ENCODE results near the gene BABAM1. TPM values are rescaled to one million over a fixed set of nuclear protein-coding genes. Genes with fewer than 3 reads are reported as not detected.

The BABAM1 gene
- total RNA-seq, 1 experiment from 2014 or later: 83.9 TPM

DNA sequence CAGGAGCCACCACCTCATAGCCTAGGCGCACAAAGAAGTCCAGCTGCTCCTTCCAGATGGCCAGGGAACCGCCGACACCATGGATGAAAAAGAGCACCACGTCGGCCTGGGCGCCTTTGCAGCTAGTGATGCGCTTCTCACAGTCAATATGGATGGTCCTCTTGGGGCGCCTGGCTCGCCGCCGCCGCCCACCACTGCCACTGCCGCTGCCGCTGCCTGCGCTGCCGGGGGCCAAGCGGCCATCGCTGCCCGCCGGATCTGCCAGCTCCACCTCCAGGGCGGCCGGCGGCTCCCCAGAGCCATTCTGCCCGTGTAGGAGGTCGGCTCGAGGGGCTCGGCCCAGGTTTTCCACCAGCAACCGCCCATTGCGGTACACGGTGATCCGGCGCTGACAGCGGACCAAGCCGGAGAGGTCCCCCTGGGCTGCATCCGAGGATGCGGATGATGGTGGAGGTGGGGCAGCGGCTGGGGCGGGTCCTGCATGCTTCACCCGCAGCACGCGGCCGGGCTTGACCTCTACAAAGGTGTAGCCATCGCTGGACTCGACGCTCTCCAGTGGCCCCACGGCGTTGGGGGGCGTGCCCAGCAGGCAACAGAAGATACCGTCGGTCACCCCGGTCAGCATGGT lies 33.9 kb downstream of the BABAM1 start:
- Histone ChIP-seq H3K9me3 (ENCODE audit: low read length) (no peaks in the 10 kb centered on the region), H3K27ac (ENCODE audit: low read length) (no peak overlapping the region), H4K20me1 (ENCODE audit: insufficient read depth, low read depth, low read length) (peaks cover 11% of the 10 kb centered on the region; the same call in 1 of the 2 replicates), H3K9me2 (replicated peaks; ENCODE audit: insufficient read depth, low read length) (no peaks in the 10 kb centered on the region), H3K4me1 (ENCODE audit: low read length) (peaks cover 16% of the 10 kb centered on the region), H3K79me2 (ENCODE audit: low read length) (no peaks in the 10 kb centered on the region; the same call in 1 of the 2 replicates), H3K36me3 (ENCODE audit: insufficient read depth, low read length) (no peaks in the 10 kb centered on the region; the same call in 1 of the 2 replicates), H3K4me2 (ENCODE audit: low read depth, low read length, poor library complexity, severe bottlenecking) (no peak overlapping the region), H2AFZ (ENCODE audit: low read length) (no peak overlapping the region), H3K27me3 (ENCODE audit: low read length) (no peaks in the 10 kb centered on the region), H3K9ac (ENCODE audit: low read length) (no peak overlapping the region), H3K4me3 (ENCODE audit: low read length) (no peak overlapping the region)
- no peak for DNase-seq

DNA sequence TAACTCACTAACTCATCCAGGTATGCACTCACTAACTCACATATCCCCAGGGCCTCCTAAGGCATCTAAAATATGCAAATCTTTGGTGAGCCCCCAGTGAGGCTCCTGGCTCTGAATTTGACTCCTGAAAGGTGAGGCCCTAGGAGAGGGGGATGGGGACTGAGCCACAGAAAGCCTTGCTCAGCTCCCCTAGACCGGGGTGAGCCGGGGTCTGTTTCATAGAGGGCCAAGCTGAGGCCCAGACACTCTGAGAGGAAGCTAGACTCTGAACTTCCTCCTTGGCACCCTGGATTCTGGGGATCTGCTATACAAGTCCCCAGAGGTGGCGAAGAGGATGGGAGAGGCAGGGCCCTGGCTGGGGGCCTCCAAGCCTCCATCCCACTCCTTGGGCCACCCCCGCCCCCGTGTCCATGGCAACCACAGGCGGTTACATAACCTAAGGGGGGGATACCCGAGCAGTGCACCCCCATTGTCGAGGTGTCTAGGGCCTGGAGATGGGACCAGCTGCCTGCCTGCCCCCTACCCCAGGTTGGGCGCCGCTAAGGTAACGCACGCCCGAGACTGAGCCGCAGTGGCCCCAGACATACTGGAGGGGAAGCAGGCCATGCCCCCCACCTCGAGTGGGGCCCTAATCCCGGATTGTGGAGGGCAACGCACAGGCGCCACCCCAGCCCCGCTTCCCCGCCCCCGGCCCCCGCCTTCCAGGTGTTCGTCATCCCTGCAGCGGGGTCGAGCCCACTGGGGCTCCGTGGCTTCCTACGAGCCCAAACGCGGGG lies 35.3 kb downstream of the BABAM1 start:
- H2AFZ ChIP-seq (ENCODE audit: low read length): no peak overlapping the region
- H3K9me3 ChIP-seq (ENCODE audit: low read length): no peaks in the 10 kb centered on the region
- H3K9me2 ChIP-seq (replicated peaks; ENCODE audit: insufficient read depth, low read length): no peaks in the 10 kb centered on the region
- no peaks in the 10 kb centered on the region for H3K27me3 ChIP-seq (ENCODE audit: low read length)
- peaks cover 24% of the 10 kb centered on the region for H3K4me1 ChIP-seq (ENCODE audit: low read length)
- H3K9ac ChIP-seq (ENCODE audit: low read length): peak overlapping the region; percentile 4; the same call in 1 of the 2 replicates
- H3K79me2 ChIP-seq (ENCODE audit: low read length): peaks cover 6% of the 10 kb centered on the region
- peak; percentile 67 for DNase-seq
- peak overlapping the region; percentile 10; the same call in 1 of the 2 replicates for H3K27ac ChIP-seq (ENCODE audit: low read length)
- peak overlapping the region; percentile 43; the same call in 1 of the 2 replicates for H3K4me3 ChIP-seq (ENCODE audit: low read length)
- H4K20me1 ChIP-seq (ENCODE audit: insufficient read depth, low read depth, low read length): peaks cover 11% of the 10 kb centered on the region; the same call in 1 of the 2 replicates
- no peaks in the 10 kb centered on the region; the same call in 1 of the 2 replicates for H3K36me3 ChIP-seq (ENCODE audit: insufficient read depth, low read length)
- H3K4me2 ChIP-seq (ENCODE audit: low read depth, low read length, poor library complexity, severe bottlenecking): peak overlapping the region; percentile 37

DNA sequence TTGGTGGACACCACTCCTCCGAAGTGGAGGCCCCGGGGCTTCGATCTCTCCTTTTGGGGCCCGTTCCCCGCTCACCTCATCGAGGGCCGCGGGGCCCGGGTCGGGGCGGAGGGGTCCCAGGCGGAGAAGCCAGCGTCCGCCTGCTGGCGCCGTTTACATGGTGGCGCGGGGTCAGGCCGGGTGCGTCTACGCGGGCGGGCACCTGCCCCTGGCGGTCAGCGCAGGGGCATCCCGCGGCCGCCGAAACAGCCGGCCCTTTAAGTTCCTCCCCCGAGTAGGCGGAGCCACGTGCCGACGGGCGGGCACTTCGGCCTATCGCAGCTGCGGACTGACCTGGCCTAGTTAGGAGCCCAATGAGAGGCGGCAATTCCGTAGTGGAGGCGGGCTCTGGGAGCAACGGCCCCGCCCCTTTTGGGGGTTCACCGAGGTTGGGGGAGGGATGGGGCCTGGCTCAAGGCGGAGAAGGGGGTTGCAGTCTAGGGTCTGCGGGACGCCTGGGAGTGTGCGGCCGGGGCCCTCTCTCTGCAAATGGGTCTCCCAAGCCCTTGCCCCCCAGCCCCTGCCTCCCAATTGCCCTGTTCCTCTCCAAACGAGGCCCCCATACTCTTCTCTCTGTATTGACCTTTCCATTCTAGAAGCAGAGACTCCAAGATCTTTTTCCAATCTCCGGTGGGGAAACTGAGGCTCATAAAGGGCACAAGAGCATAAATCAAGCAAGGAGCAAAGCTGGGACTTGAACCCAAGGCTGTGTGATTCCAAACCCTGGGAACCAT lies 36.1 kb downstream of the BABAM1 start, which contains the start of gene ABHD8:
Gene ABHD8, minus strand, starts transcription at position 259 of the 773 bp plus-strand sequence. CDS start 1,809 bp downstream, outside the sequence.
- Histone ChIP-seq H2AFZ (ENCODE audit: low read length) (no peak within 1 kb of the TSS), H3K4me3 (ENCODE audit: low read length) (peak within 1 kb of the TSS; percentile 43; the same call in 1 of the 2 replicates), H3K79me2 (ENCODE audit: low read length) (peaks cover 6% of the 10 kb centered on the region; the same call in 1 of the 2 replicates), H3K27ac (ENCODE audit: low read length) (peak within 1 kb of the TSS; percentile 10; the same call in 1 of the 2 replicates), H3K4me1 (ENCODE audit: low read length) (peaks cover 24% of the 10 kb centered on the region), H3K9me3 (ENCODE audit: low read length) (no peaks in the 10 kb centered on the region), H3K36me3 (ENCODE audit: insufficient read depth, low read length) (no peaks in the 10 kb centered on the region), H3K9ac (ENCODE audit: low read length) (peak within 1 kb of the TSS; percentile 4; the same call in 1 of the 2 replicates), H4K20me1 (ENCODE audit: insufficient read depth, low read depth, low read length) (peaks cover 11% of the 10 kb centered on the region; the same call in 1 of the 2 replicates), H3K27me3 (ENCODE audit: low read length) (no peaks in the 10 kb centered on the region), H3K4me2 (ENCODE audit: low read depth, low read length, poor library complexity, severe bottlenecking) (peak within 1 kb of the TSS; percentile 37), H3K9me2 (replicated peaks; ENCODE audit: insufficient read depth, low read length) (no peaks in the 10 kb centered on the region)
- peak; percentile 94 for DNase-seq

DNA sequence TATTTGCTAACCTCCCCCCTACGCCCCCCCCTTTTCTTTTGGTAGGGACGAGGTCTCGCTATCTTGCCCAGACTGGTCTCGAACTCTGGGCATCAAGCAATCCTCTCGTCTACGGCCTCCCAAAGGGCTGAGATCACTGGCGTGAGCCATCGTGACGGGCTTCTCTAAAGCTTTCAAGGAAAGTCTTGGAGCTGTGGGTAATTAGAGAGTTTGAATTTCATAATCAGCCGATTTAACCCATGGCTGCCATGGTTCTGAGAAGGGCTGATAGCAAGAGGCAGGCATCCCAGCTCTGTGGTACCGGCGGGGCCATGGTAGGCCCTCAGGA lies 36.7 kb downstream of the BABAM1 start:
- no peak overlapping the region for H3K4me3 ChIP-seq (ENCODE audit: low read length)
- H3K9me3 ChIP-seq (ENCODE audit: low read length): no peaks in the 10 kb centered on the region
- H3K79me2 ChIP-seq (ENCODE audit: low read length): peaks cover 6% of the 10 kb centered on the region; the same call in 1 of the 2 replicates
- H3K27me3 ChIP-seq (ENCODE audit: low read length): no peaks in the 10 kb centered on the region
- H3K9ac ChIP-seq (ENCODE audit: low read length): no peak overlapping the region
- no peaks in the 10 kb centered on the region for H3K9me2 ChIP-seq (replicated peaks; ENCODE audit: insufficient read depth, low read length)
- peaks cover 11% of the 10 kb centered on the region; the same call in 1 of the 2 replicates for H4K20me1 ChIP-seq (ENCODE audit: insufficient read depth, low read depth, low read length)
- no peaks in the 10 kb centered on the region for H3K36me3 ChIP-seq (ENCODE audit: insufficient read depth, low read length)
- no peak overlapping the region for H3K4me2 ChIP-seq (ENCODE audit: low read depth, low read length, poor library complexity, severe bottlenecking)
- H3K4me1 ChIP-seq (ENCODE audit: low read length): peaks cover 24% of the 10 kb centered on the region
- DNase-seq: no peak
- no peak overlapping the region for H3K27ac ChIP-seq (ENCODE audit: low read length)
- no peak overlapping the region for H2AFZ ChIP-seq (ENCODE audit: low read length)

DNA sequence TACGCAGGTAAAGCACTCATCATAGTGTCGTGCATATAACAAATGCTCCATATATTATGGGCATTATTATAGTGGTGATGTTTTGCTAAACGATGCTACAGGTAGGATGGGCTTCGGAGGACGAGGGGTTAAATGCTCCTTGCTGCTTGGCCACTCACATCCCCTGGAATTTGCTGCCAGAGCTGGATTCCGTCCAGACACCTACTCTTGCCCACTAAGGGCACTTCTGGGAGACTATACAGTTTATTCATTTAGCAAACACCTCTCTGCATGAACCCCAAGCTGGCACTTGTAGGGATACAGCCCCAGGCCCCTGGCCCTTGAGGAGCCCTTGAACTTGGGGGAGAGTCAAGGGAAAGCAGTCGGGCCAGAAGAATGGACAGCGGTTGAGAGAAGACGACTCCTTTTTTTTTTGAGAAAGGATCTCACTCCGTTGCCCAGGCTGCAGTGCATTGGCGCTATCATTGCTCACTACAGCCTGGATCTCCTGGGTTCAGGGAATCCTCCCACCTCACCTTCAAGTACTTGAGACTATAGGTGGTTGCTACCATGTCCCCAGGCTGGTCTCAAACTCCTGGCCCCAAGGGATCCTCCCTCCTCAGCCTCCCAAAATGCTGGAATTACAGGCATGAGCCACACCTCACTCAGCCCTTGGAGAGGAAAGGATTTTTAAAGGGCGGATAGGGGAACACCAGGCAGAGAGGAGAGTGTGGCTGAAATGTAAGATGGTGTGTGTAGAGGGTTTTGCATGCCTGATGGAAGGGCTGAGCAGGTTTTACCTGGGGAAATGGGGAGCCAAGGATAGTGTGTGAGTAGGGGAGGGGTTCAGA lies 37.4 kb downstream of the BABAM1 start:
- Histone ChIP-seq H3K4me2 (ENCODE audit: low read depth, low read length, poor library complexity, severe bottlenecking) (no peak overlapping the region), H3K9ac (ENCODE audit: low read length) (no peak overlapping the region), H3K27ac (ENCODE audit: low read length) (no peak overlapping the region), H3K4me3 (ENCODE audit: low read length) (no peak overlapping the region), H3K36me3 (ENCODE audit: insufficient read depth, low read length) (no peaks in the 10 kb centered on the region), H3K4me1 (ENCODE audit: low read length) (peaks cover 24% of the 10 kb centered on the region), H3K9me2 (replicated peaks; ENCODE audit: insufficient read depth, low read length) (no peaks in the 10 kb centered on the region), H3K9me3 (ENCODE audit: low read length) (no peaks in the 10 kb centered on the region), H2AFZ (ENCODE audit: low read length) (no peak overlapping the region), H4K20me1 (ENCODE audit: insufficient read depth, low read depth, low read length) (peaks cover 11% of the 10 kb centered on the region; the same call in 1 of the 2 replicates), H3K27me3 (ENCODE audit: low read length) (no peaks in the 10 kb centered on the region), H3K79me2 (ENCODE audit: low read length) (peaks cover 9% of the 10 kb centered on the region)
- DNase-seq: no peak

DNA sequence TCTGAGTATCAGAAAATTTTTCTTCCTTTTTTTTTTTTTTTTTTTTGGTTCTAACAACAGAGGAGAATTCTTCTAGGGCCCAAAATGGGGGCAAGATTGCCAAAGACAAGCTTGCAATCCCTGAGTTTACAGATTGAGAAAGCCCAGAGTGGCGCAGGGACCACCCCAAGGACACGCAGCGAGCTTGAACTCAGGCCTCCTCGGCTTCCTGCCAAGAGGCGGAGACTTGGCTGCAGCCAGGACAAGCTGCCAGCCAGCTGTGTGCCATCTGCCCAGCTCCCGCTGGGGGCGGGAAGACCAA lies 37.9 kb downstream of the BABAM1 start:
- H3K27me3 ChIP-seq (ENCODE audit: low read length): no peaks in the 10 kb centered on the region
- no peaks in the 10 kb centered on the region for H3K9me2 ChIP-seq (replicated peaks; ENCODE audit: insufficient read depth, low read length)
- peaks cover 13% of the 10 kb centered on the region; the same call in 1 of the 2 replicates for H4K20me1 ChIP-seq (ENCODE audit: insufficient read depth, low read depth, low read length)
- H3K4me2 ChIP-seq (ENCODE audit: low read depth, low read length, poor library complexity, severe bottlenecking): no peak overlapping the region
- no peaks in the 10 kb centered on the region for H3K9me3 ChIP-seq (ENCODE audit: low read length)
- no peak overlapping the region for H3K27ac ChIP-seq (ENCODE audit: low read length)
- no peak overlapping the region for H2AFZ ChIP-seq (ENCODE audit: low read length)
- H3K9ac ChIP-seq (ENCODE audit: low read length): no peak overlapping the region
- no peak for DNase-seq
- peaks cover 14% of the 10 kb centered on the region for H3K79me2 ChIP-seq (ENCODE audit: low read length)
- H3K36me3 ChIP-seq (ENCODE audit: insufficient read depth, low read length): no peaks in the 10 kb centered on the region
- H3K4me3 ChIP-seq (ENCODE audit: low read length): no peak overlapping the region
- peaks cover 25% of the 10 kb centered on the region for H3K4me1 ChIP-seq (ENCODE audit: low read length)

DNA sequence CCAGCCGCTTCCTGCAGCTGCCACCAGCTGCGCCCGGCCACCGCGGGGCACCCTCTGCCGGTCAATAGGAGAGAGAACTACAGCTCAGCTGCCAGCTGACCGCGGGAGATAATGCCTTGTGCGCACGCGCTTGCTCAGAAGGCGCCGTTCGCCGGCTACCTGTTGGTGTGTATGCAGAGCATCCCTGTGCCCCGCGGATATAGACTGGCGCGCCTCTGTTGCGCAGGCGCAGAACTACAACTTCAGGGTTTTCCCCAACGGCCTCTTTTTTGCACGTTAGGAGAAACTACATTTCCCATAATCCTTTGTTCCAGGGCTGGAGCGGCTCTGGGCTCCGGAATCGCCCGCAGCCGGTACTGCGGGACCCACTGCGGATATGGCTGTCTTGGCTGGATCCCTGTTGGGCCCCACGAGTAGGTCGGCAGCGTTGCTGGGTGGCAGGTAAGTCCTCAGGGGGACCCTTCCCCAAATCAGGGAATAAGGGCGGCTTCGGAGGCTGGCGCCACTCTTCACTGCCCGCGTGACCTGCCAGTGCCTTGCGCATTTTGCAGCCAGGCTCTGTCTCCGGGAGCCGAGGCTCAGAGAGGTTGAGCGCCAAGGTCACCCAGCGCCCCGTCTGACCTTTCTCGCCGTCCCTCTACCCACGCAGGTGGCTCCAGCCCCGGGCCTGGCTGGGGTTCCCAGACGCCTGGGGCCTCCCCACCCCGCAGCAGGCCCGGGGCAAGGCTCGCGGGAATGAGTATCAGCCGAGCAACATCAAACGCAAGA lies 38.5 kb downstream of the BABAM1 start, which contains the start of gene MRPL34:
Gene MRPL34, plus strand, starts transcription at position 356 of the 768 bp plus-strand sequence. Its CDS starts 21 bp downstream, at position 377.
- Histone ChIP-seq H3K9me2 (replicated peaks; ENCODE audit: insufficient read depth, low read length) (no peaks in the 10 kb centered on the region), H3K9ac (ENCODE audit: low read length) (peak within 1 kb of the TSS; percentile 90), H2AFZ (ENCODE audit: low read length) (peak within 1 kb of the TSS; percentile 65), H3K4me3 (ENCODE audit: low read length) (peak within 1 kb of the TSS; percentile 88), H3K27ac (ENCODE audit: low read length) (peak within 1 kb of the TSS; percentile 75), H3K79me2 (ENCODE audit: low read length) (peaks cover 20% of the 10 kb centered on the region), H3K36me3 (ENCODE audit: insufficient read depth, low read length) (no peaks in the 10 kb centered on the region), H3K27me3 (ENCODE audit: low read length) (no peaks in the 10 kb centered on the region), H4K20me1 (ENCODE audit: insufficient read depth, low read depth, low read length) (peaks cover 18% of the 10 kb centered on the region; the same call in 1 of the 2 replicates), H3K9me3 (ENCODE audit: low read length) (no peaks in the 10 kb centered on the region), H3K4me1 (ENCODE audit: low read length) (peaks cover 30% of the 10 kb centered on the region), H3K4me2 (ENCODE audit: low read depth, low read length, poor library complexity, severe bottlenecking) (peak within 1 kb of the TSS; percentile 97)
- peak; percentile 99 for DNase-seq

Measured in Karpas-422 (cell line).